ENCODE measurements around the gene HOXA13.

DNA sequence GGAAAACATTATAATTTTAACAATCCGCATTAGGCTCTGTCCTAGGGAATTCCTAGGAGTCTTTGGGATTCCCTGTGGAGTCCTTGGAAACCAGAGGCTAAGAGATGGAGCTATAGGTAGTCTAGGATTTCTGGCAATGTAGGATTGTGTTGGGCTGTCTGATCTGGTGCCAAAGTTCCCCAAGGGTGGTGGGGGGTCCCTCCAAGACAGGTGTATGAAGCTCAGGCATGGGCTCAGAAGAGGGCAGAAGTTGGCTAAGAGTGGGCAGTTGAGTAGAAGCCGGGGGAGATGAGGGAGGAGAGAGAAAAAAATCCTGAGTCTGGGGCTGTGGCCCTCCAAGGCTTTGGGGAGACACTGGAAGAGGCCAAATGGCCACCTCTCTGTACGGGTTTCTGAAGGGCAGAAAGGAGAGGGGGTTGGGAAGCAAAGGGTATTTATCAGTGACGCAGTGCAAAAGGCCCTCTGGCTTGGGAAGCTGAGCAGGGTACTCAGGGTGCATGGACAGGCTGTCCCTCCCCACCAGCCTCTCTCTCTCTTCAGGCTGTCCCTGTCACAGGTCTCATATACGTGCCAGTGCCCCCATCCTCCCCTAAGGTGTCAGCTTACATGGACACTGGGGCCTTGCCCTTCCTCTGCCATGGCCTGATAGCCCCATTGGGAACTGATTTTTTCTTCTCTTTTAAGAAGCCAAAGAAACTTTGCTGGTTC, 53.2 kb downstream of the HOXA13 start:
- TF ChIP-seq EZH2 (IDR thresholded peaks at IDR 0.05; ENCODE audit: low read length): no peak
- TF ChIP-seq, protein P1, sequence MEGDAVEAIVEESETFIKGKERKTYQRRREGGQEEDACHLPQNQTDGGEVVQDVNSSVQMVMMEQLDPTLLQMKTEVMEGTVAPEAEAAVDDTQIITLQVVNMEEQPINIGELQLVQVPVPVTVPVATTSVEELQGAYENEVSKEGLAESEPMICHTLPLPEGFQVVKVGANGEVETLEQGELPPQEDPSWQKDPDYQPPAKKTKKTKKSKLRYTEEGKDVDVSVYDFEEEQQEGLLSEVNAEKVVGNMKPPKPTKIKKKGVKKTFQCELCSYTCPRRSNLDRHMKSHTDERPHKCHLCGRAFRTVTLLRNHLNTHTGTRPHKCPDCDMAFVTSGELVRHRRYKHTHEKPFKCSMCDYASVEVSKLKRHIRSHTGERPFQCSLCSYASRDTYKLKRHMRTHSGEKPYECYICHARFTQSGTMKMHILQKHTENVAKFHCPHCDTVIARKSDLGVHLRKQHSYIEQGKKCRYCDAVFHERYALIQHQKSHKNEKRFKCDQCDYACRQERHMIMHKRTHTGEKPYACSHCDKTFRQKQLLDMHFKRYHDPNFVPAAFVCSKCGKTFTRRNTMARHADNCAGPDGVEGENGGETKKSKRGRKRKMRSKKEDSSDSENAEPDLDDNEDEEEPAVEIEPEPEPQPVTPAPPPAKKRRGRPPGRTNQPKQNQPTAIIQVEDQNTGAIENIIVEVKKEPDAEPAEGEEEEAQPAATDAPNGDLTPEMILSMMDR (optimal IDR thresholded peaks at IDR 0.05 in 1 of 3, IDR thresholded peaks at IDR 0.05 in 1 of 3, conservative IDR thresholded peaks at IDR 0.05 in 1 of 3; ENCODE audit: extremely low read depth in 1 of 3, insufficient read depth in 2 of 3, low read length in 3 of 3): no peak

All from keratinocyte (primary cell).